GM19193 (cell line): ENCODE data around the gene SLC35F5.

ENCODE experiments used
- POLR2A ChIP-seq: IDR thresholded peaks from 4 replicates; pipeline ENCODE4 v1.6.1; 2011; ENCODE audit not compliant: insufficient read depth, insufficient read length; ENCODE audit errors: extremely low read depth

SLC35F5 gene

DNA sequence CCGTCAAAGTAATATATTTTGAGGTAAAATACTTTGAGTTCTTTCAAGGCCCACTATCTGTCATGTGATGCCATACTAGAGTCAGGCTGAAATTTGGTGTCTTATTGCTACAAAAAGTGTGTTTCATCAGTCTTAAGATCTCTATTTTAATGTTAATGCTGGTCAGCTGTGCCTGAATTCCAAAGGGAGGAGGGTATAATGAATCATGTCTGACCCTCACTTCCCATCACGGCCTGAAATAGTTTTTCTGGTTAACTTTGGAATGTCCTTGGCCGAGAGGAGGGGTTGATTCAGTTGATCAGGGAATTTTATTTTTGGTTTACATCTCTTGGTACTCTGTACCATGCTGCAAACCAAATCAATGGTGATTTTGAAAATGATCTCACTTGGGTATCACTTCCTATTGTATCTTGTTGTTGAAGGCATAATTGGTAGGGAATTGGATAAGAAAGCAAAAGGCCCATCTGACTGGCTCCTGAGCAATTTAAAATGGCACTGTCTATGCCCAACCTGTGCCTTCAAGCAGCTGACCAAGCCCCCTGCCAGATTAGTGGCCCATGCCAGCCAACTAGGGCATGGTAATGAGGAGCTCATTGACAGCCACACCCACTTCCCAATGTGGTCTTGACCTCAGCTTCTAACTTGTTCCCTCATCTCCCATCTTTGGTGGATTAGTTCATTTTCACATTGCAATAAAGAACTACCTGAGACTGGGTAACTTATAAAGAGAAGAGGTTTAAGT, 6.1 kb upstream of the SLC35F5 start:
- no peak for TF ChIP-seq POLR2A

GRCh38 chr2:113760400-113760799, 4.0 kb upstream of the SLC35F5 start:
- TF ChIP-seq POLR2A = no peak

GRCh38 chr2:113757138-113757657, 756 bp upstream of the SLC35F5 start:
- TF ChIP-seq POLR2A = no peak

- no peak for TF ChIP-seq POLR2A
Observed at GRCh38 chr2:113755835-113756354, 547 bp downstream of the SLC35F5 start.

DNA sequence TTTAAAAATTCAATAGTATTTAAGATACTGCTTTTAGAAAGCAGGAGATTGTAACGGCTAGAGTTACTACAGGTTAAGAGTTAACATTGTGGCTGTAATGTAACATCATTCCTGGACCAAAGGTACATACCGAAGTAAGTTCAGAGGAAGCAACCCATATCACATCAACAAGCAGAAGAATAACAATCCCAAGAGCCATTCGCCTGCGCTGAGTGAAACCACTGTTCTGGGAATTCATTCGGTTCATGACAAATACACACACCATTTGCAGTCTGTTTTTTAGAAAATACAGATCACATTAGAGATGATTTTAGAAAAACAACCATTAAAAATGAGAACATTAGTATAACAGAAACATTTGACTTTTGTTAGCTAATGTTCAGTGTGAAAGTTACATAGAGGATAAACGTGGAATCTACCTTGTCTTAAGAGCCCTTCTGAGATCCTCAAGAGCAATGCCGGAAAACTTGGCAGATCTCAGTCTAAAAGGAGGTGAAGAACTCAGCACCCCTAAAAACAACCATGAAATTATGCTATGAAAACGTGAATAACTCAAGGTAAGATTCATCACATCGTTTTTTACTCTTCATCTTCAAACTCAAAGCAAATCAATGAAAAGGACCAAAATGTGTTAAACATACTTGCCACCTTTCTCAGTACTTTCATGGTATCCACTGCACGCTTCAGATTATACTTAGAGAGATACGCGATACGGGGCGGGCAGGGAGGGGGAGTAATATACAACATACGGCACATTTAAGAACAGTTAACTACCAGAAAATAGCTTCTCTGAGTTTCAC, 1.2 kb downstream of the SLC35F5 start:
- no peak for TF ChIP-seq POLR2A

DNA sequence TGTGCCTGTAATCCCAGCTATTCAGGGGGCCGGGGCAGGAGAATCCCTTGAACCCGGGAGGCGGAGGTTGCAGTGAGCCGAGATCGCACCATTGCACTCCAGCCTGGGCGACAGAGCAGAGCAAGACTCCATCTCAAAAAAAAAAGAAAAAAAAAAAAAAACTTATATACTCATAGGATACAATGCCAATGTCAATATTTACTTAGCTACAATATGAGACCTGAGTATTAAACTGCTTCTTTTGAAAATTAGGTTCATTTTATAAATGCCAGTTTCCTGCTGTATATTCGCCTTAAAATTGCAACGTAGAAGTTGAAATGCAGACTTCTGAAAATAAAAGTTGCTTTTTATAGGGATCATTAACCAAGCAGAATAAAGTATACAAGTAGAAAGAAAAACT, 2.3 kb downstream of the SLC35F5 start:
- TF ChIP-seq POLR2A = no peak

DNA sequence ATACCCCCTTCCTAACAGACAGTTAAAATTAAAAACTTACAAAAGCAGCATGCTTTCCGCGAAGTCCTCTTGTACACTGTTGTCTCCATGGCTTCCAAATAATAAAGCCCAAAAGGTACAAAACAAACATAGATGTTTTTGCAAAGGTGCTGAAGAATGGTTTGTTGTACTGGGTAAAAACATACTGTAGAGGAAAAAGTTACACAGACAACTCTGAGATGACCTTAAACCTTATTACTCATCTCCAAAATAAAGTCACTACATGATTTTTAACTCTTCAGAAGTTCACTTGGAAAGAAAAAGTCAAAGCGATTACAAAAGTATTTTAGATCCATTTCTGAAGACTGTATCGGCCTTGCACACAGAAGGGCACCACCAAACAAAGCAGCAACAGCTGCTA, 6.1 kb downstream of the SLC35F5 start:
- TF ChIP-seq POLR2A = no peak

DNA sequence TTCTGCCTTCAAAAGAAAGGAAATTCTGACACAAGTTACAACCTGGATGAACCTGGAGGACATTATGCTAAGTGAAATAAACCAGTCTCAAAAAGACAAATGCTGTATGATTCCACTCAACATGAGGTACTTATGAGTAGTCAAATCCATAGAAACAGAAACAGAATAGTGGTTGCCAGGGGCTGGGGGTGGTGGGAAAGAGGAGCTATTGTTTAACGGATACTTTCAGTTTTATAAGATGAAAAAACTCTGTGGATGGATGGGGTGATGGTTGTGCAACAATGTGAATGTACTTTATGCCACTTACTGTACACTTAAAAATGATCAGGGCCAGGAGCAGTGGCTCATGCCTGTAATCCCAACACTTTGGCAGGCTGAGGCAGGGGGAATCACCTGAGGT, 15.4 kb downstream of the SLC35F5 start:
- TF ChIP-seq POLR2A = no peak

GRCh38 chr2:113739849-113740248, 16.6 kb downstream of the SLC35F5 start:
- no peak for TF ChIP-seq POLR2A

GRCh38 chr2:113734185-113734584, 22.3 kb downstream of the SLC35F5 start:
- TF ChIP-seq POLR2A = no peak

DNA sequence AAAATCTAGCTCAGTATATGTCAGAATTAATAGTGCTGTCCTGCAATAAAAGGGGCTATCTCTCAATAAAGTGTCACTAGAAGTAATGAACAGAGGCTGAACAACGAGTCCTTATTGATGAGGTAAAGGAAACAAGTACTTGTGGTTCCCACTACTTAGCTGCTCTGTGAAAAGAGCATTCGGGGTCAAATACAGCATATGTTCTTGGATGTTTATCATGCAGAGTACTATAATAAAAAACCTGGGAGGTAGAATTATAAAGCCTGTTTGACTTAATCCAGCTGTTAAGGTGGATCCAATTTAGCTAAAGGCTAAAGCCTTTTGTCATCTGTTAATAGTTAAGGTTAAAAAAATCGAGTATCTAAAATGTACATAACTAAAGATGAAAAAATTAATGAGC, 32.4 kb downstream of the SLC35F5 start:
- TF ChIP-seq POLR2A = no peak

GRCh38 chr2:113723411-113723810, 33.0 kb downstream of the SLC35F5 start:
- no peak for TF ChIP-seq POLR2A

DNA sequence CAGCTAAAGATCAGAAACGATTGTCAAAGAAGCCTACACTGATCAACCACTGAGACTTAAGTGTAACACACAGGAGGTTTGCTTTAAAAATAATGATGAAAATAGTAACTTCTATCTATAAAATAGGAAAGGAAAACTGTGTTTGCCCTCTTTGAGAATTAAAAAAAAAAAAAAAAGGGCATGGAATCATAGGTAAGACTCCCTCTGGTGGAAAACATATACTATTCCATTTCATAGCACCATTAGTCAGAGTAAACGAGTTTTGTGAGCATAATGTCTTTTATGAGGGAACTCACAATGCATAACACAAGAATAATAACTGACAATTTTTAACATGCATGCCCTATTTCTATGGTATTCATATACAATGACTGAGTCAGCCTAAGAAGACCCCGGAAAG, 36.3 kb downstream of the SLC35F5 start:
- TF ChIP-seq POLR2A = no peak

DNA sequence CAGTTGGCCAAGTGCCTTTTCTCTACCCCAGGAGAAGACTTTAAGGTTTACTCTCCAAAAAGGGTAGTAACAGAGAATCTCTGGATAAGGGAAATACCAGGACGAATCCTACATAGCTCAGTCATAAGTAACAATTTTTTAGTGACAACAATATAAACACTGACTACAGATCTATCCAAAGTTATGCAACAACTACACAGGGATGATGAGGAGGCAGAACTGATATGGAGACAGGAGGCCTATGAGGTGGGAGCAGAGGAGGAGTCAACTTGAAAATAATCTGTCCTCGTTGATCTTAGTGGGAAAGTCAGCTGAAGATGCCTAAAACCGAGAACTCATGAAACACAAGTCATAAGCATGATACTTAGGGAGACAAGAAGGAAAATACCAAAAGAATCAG, 40.2 kb downstream of the SLC35F5 start:
- TF ChIP-seq POLR2A = no peak

- TF ChIP-seq POLR2A = no peak
Observed at GRCh38 chr2:113712941-113713340, 43.5 kb downstream of the SLC35F5 start.

DNA sequence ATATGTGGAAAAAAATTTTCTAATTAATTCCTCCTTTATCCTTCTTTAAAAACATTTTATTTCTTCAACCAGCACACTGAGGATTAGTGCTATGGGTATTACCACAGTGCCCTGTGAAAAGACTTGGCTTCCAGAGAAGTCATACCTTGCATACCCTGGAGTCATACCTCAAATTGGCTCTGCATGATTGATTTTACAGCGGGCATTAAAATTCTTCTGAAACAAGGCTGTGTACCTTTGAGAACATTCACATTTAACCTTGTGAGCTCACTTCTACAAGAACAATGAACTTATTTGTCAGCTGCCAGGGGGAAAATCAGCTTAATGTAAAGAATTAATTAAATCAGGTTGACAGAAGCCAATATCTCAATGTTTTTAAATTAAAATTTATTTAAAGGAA, 44.6 kb downstream of the SLC35F5 start:
- no peak for TF ChIP-seq POLR2A
